GM10248 (cell line): ENCODE data around the gene D2HGDH.

ENCODE experiments used
- CTCF ChIA-PET: fragments of 300-600 bp; sonication (Branson Sonifier 250); formaldehyde crosslinking; extraction: SDS; loops from one replicate; lab custom pipeline; 2021; ENCODE audit warnings: antibody characterized with exemption; lab: Yijun Ruan, JAX
- POLR2A ChIA-PET: fragments of 350-650 bp; sonication (Branson Sonifier 250); formaldehyde crosslinking; extraction: SDS; loops from one replicate; lab custom pipeline; 2020; ENCODE audit warnings: antibody characterized with exemption; lab: Yijun Ruan, JAX
- DNase-seq: peaks from one replicate; pipeline ENCODE4 v3.0.0; 2012; ENCODE audit errors: extremely low spot score
- TF ChIP-seq, protein P1 (sequence below): IDR thresholded peaks from 2 replicates; pipeline ENCODE4 v1.5.1; 2012; ENCODE audit warnings: mild to moderate bottlenecking, low read depth; ENCODE audit errors: extremely low read depth, missing control alignments, control extremely low read depth

D2HGDH gene

DNA sequence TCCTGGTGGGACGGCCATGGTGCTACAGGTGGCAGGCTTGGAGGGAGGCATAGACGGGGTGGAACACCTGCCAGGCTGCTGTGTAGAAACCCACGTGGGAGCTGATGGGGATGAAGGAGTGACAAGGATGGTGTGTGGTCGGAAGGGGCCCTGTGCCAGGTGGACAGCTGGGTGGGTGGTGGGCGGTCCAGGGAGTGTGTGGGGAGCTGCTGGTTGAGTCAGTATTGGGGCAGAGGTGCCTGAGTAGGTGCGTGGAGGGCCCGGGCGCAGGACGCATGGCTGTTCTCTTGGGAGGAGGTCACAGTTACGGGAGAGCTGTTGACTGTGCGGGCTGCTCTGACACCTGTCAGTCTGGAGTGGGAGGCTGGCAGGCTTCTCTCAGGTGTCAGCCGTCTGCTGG lies 12.6 kb upstream of the D2HGDH start:
- POLR2A ChIA-PET: no interaction called here
- CTCF ChIA-PET: interaction anchor here (0.9 to 2.0 kb wide), 4 partner anchors 10 to 157 kb away, joined by 3 to 6 read pairs (median 4); partner anchors contain the start of genes D2HGDH and ING5
- TF ChIP-seq, protein P1, sequence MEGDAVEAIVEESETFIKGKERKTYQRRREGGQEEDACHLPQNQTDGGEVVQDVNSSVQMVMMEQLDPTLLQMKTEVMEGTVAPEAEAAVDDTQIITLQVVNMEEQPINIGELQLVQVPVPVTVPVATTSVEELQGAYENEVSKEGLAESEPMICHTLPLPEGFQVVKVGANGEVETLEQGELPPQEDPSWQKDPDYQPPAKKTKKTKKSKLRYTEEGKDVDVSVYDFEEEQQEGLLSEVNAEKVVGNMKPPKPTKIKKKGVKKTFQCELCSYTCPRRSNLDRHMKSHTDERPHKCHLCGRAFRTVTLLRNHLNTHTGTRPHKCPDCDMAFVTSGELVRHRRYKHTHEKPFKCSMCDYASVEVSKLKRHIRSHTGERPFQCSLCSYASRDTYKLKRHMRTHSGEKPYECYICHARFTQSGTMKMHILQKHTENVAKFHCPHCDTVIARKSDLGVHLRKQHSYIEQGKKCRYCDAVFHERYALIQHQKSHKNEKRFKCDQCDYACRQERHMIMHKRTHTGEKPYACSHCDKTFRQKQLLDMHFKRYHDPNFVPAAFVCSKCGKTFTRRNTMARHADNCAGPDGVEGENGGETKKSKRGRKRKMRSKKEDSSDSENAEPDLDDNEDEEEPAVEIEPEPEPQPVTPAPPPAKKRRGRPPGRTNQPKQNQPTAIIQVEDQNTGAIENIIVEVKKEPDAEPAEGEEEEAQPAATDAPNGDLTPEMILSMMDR: no peak
- no peak for DNase-seq

DNA sequence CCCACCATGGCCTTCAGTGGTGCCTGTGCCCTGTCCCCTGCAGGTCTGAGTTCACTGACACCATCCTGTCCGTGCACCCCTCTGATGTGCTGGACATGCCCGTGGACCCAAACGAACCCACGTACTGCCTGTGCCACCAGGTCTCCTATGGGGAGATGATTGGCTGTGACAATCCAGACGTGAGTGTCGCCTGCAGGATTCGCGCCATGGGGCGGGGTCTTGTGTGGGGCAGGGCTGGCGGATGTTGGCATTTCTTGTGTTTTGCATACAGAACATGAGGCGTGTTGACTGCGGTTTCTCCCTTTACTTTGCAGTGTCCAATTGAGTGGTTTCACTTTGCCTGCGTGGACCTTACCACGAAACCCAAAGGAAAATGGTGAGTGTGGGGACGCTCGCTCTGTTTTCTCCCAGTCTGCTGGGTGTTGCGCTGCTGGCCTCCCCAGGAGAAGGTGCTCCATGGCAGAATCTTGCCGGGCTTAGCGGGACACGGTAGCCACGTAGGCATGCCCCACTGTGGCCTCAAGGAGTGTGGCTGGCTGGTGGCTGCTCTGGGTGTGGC lies 11.5 kb upstream of the D2HGDH start:
- TF ChIP-seq, protein P1: no peak
- POLR2A ChIA-PET: no interaction called here
- no peak for DNase-seq
- CTCF ChIA-PET: interaction anchor here (1.2 to 1.4 kb wide), 2 partner anchors 9 to 21 kb away, joined by 3 to 5 read pairs; partner anchors contain the start of gene ING5

DNA sequence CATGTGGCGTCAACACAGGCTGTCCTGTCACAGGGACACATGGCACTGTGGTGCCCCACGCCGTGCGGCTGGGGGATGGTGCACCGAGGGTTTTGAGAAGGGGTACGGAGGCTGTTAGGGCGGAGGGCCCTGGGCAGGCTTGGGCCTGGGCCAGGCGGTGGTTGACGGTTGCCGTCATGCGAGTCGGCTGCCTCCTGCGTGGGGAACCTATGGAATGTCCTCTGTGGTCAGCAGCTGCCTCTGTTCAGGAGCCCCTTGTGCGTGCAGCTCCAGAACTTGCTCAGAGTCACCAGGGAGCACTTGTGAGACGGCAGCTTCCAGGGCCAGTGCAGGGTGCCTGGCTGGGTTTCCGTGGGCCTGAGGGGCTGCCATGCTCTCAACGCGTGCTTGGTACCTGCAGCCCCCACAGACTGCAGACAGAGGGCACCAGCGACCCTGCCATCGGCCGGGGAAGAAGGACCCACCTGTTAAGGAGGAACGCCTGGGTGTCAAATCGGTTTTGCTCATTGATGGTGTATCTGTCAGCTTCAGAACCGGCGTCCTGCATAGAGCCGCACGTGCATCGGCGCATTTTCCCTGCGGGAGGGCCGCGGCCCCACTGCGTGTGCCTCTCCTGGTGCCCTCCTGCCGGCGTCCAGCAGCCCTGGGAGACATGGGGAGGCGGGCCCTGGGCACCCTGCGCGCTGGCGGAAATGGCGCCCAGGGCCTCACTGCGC lies 10.0 kb upstream of the D2HGDH start:
- DNase-seq: no peak
- POLR2A ChIA-PET: interaction anchor here (1.2 kb wide), 1 partner anchor 10 kb away, joined by 5 read pairs; the partner anchor contains the start of gene D2HGDH
- CTCF ChIA-PET: interaction anchor here (1.5 kb wide), 1 partner anchor 78 kb away, joined by 3 read pairs; no protein-coding TSS in a partner anchor
- TF ChIP-seq, protein P1: no peak

DNA sequence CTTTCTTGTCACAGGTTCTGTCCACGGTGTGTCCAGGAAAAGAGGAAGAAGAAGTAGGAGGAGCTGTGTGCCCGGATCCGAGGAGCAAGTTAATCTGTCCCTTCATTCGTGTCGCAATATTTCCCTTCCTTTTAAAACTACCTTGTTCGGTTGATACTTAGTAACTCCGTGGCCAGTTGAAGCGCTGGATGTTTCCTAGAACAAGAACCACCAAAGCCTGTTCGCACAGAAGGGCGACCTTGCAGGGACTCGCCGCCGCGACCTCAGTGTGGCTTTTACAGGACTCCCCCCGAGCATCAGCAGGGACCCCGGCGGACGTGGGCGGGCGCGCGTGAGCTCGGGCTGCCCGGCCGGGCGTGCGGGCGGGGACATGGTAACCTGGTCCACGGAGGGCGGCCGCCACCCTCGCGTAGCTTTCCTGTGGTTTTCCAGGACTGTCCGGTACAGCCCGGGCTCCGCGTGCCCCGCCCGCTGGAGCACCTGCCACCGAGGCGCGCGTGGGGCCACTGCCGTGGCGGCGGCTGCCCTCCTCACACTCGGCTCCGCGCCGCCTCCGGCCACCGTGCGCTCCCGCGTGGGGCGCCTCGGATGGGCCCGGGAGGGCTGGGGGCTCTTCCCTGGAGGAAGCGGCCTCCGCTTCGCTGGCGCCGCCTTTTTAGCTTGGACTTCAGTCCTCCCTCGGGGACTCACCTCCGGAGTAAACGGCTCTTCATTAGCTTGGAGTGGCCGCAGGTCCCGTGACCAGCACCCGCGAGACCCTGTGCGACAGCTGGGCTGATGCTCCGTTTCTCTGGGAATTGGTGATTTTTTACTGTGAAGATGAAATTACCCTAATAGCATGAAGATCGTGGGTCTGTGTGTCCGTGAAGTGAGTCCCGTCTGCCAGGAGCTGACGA lies 9.2 kb upstream of the D2HGDH start:
- no peak for DNase-seq
- CTCF ChIA-PET: interaction anchor here (1.2 to 1.5 kb wide), 2 partner anchors 9 to 79 kb away, joined by 3 read pairs; partner anchors contain the start of gene D2HGDH
- TF ChIP-seq, protein P1: no peak
- POLR2A ChIA-PET: interaction anchor here (0.6 to 1.2 kb wide), 2 partner anchors 10 kb away, joined by 4 to 5 read pairs; partner anchors contain the start of gene D2HGDH

DNA sequence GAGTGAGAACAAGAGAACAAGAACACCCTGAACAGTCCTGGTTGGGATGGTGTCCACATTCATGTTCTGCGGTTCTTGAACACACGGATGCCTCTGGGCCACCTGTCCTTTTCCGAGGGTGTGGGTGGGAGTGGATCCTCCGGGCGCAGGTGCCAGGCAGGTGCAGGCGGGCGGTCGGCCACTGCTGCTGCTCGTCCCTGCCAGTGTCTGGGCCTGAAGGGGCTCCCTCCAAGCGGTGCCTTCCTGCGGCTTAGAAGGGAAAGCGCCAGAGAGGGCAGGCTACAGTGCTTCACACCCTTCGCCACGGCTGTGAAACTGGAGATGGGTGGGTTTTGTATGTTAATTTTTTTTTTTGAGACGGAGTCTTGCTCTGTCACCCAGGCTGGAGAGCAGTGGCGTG lies 8.0 kb upstream of the D2HGDH start:
- ChIA-PET CTCF (interaction anchor here (1.2 to 1.5 kb wide), 2 partner anchors 7 to 80 kb away, joined by 3 read pairs; partner anchors contain the start of gene D2HGDH), POLR2A (no interaction called here)
- DNase-seq: no peak
- TF ChIP-seq, protein P1: no peak

DNA sequence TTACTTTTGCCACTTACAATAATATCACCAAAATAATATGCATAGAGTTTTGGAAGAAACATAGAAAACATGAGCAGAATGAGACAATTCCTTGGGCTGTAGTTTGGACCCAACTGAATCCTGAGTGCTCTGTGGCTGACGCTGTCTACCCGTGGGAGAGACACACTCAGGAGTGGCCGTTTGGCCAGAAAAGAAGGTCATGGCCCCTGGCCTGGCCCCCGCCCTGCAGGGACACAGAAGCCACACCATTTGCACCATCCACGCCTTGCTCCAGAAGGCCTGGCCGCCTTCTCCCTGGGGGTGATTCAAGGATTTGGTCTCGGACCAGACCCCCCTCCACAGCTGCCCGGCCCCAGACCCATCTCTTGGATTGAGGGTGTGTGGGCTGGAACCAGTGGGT lies 6.4 kb upstream of the D2HGDH start:
- CTCF ChIA-PET: interaction anchor here (1.1 to 1.3 kb wide), 3 partner anchors 15 to 877 kb away, joined by 3 to 6 read pairs (median 3); partner anchors contain the start of gene ING5
- TF ChIP-seq, protein P1: no peak
- no peak for DNase-seq
- POLR2A ChIA-PET: no interaction called here
